Neutrophil (primary cell): ENCODE measurements around the gene HK2.

ENCODE experiments used
- H3K27ac ChIP-seq: fragments of 200-600 bp; sonication (generic); 2 replicates; pipeline ENCODE4 v1.5.1; 2016; ENCODE audit warnings: mild to moderate bottlenecking, moderate library complexity
- H3K27me3 ChIP-seq: fragments of 200-600 bp; sonication (generic); 2 replicates; pipeline ENCODE4 v1.6.0; 2016; ENCODE audit warnings: mild to moderate bottlenecking
- H3K36me3 ChIP-seq: fragments of 200-600 bp; sonication (generic); 2 replicates; pipeline ENCODE4 v1.5.1; 2017
- H3K4me1 ChIP-seq, 2 experiments: fragments of 200-600 bp in 1 of 2; sonication (generic) in 1 of 2; 1 replicate in 1 of 2; 2 replicates in 1 of 2; pipeline versions ENCODE4 v1.5.1 to v1.6.1; 2013 to 2016; ENCODE audit warnings: low read depth in 1 of 2, low read length in 1 of 2, mild to moderate bottlenecking in 1 of 2, moderate library complexity in 1 of 2; ENCODE audit not compliant: control insufficient read depth in 1 of 2, insufficient read depth in 1 of 2
- H3K4me3 ChIP-seq, 2 experiments: fragments of 200-600 bp in 1 of 2; sonication (generic) in 1 of 2; 1 replicate in 1 of 2; 2 replicates in 1 of 2; pipeline ENCODE4 v1.5.1; 2013 to 2016; ENCODE audit warnings: low read depth in 1 of 2, low read length in 1 of 2, mild to moderate bottlenecking in 1 of 2, moderate library complexity in 1 of 2
- H3K9me3 ChIP-seq: fragments of 200-600 bp; sonication (generic); 2 replicates; pipeline ENCODE4 v1.5.1; 2016
- TF ChIP-seq, protein P1 (sequence below): fragments of 200-600 bp; sonication (generic); IDR thresholded peaks from 2 replicates; pipeline ENCODE4 v1.5.1; 2016; ENCODE audit warnings: antibody characterized with exemption

HK2 gene

DNA sequence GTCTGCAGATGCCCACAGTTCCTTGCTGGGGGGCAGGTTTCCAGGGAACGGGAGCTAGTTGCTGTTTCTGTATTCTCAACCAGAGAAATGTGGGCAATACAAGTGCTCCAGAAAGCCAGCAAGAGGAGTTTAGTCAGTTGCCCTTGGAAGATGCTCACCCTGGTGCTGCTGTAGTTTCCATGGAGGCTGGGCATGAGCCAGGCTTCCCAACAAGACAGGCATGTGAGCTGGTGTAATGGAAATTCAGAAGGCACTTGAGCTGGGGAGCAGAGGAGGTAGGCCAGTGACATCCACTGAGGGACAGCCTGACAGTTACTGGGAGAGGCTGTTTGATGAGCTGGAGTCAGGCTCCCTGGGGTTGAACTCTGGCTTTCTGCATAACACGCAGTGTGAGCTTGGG, 7.7 kb downstream of the HK2 start:
- Histone ChIP-seq H3K4me1 (peaks cover 98% of the 10 kb centered on the region in 2 experiments), H3K27ac (peak overlapping the region; percentile 96), H3K4me3 (peak overlapping the region in 1 of 2 experiments; percentile 14), H3K9me3 (no peaks in the 10 kb centered on the region), H3K27me3 (no peaks in the 10 kb centered on the region), H3K36me3 (peaks cover 7% of the 10 kb centered on the region)
- TF ChIP-seq, protein P1, sequence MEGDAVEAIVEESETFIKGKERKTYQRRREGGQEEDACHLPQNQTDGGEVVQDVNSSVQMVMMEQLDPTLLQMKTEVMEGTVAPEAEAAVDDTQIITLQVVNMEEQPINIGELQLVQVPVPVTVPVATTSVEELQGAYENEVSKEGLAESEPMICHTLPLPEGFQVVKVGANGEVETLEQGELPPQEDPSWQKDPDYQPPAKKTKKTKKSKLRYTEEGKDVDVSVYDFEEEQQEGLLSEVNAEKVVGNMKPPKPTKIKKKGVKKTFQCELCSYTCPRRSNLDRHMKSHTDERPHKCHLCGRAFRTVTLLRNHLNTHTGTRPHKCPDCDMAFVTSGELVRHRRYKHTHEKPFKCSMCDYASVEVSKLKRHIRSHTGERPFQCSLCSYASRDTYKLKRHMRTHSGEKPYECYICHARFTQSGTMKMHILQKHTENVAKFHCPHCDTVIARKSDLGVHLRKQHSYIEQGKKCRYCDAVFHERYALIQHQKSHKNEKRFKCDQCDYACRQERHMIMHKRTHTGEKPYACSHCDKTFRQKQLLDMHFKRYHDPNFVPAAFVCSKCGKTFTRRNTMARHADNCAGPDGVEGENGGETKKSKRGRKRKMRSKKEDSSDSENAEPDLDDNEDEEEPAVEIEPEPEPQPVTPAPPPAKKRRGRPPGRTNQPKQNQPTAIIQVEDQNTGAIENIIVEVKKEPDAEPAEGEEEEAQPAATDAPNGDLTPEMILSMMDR, result no peak

DNA sequence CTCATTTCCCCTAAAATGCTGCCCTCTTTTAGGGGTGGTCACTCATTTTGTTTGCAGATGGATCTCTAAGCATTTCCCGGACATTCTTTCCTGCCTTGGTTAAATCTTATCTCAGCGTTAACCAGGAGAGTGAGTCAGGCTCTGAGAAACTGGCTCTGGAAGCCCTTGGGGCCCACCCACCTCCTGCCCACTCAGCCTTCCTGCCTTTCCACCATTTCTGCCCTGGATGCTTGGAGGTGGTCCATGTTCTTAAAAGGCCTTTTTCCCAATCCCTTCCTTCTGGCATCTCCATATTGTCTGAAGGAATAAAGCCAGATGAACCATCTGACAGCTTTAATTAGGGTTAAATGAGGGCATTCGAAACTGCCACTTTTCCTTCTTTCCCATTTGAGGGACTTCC, 9.5 kb downstream of the HK2 start:
- Histone ChIP-seq H3K27ac (peak overlapping the region; percentile 96), H3K9me3 (no peaks in the 10 kb centered on the region), H3K27me3 (no peaks in the 10 kb centered on the region), H3K36me3 (peaks cover 7% of the 10 kb centered on the region), H3K4me1 (peaks cover 98 to 99% of the 10 kb centered on the region in 2 experiments), H3K4me3 (peak overlapping the region in 1 of 2 experiments; percentile 27)
- TF ChIP-seq, protein P1, result no peak

GRCh38 chr2:74843899-74844298, 10.0 kb downstream of the HK2 start:
- no peaks in the 10 kb centered on the region for H3K27me3 ChIP-seq
- H3K4me1 ChIP-seq, result peaks cover 98 to 99% of the 10 kb centered on the region in 2 experiments
- peak overlapping the region; percentile 96 for H3K27ac ChIP-seq
- no peaks in the 10 kb centered on the region for H3K9me3 ChIP-seq
- H3K36me3 ChIP-seq, result peaks cover 7% of the 10 kb centered on the region
- peak overlapping the region in 1 of 2 experiments; percentile 27 for H3K4me3 ChIP-seq
- TF ChIP-seq, protein P1, result no peak

DNA sequence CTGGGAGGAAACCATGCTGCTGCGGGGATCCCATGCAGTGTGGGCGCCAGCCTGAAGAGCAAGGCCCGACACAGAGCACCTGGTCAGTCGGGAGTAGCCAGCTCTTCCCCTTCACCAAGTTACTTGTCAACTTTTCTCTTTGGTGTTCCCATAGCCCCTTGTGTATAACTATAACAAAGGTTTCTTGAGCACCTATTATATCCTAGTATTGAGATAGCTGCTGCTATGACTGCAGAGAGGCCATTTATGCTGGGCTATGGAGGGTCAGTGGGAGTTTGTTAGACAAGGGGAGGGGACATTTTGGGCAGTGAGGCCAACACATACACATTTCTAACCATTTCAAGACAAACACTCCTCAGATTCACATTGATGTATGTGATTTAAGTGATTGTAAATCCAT, 10.8 kb downstream of the HK2 start:
- Histone ChIP-seq H3K36me3 (peaks cover 7% of the 10 kb centered on the region), H3K27me3 (no peaks in the 10 kb centered on the region), H3K27ac (peak overlapping the region; percentile 96), H3K4me1 (peaks cover 99 to 100% of the 10 kb centered on the region in 2 experiments), H3K4me3 (peak overlapping the region; percentile 37 to 47), H3K9me3 (no peaks in the 10 kb centered on the region)
- TF ChIP-seq, protein P1, result no peak

DNA sequence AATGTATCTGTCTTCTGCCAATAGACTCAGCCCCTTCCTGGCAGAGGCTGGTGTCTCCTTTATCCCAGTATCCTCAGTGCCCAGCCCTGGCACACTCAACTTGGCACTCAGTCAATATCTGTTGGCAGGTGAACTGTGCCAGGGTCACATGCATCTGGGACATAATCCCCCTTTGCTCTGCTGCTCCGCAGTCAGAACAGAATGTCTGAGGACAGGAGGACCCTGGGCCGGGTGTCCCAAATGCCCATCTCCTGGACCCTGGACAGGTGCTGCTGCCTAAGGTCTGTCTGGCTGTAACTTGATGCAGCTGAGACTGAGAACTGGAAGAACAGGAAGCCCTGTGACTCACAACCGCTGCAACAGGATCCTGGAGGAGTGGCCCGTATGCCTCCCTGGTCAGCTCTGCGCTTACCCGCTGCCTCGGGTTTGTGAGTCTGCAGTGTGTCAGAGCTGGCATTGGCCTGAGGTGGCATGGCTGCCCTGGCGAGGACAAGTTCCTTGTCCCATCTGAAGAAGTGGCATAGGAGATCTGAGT, 11.4 kb downstream of the HK2 start:
- Histone ChIP-seq H3K4me1 (peaks cover 99 to 100% of the 10 kb centered on the region in 2 experiments), H3K36me3 (peaks cover 7% of the 10 kb centered on the region), H3K27me3 (no peaks in the 10 kb centered on the region), H3K4me3 (peak overlapping the region; percentile 37 to 47), H3K27ac (peak overlapping the region; percentile 96), H3K9me3 (no peaks in the 10 kb centered on the region)
- TF ChIP-seq, protein P1, result no peak
